Activated T-cell treated with anti-CD3 and anti-CD28 coated beads for 24 hours (primary cell): ENCODE results near the gene EPS15.
"Not testable (repeated sequence)": the region's sequence is repeated elsewhere in the genome, so short reads cannot be mapped to it uniquely, and the experiment has no call there.

ENCODE experiments used
- DNase-seq: peaks from one replicate; pipeline ENCODE4 v3.0.0-alpha.2; 2020; ENCODE audit warnings: low read depth

EPS15 gene

DNA sequence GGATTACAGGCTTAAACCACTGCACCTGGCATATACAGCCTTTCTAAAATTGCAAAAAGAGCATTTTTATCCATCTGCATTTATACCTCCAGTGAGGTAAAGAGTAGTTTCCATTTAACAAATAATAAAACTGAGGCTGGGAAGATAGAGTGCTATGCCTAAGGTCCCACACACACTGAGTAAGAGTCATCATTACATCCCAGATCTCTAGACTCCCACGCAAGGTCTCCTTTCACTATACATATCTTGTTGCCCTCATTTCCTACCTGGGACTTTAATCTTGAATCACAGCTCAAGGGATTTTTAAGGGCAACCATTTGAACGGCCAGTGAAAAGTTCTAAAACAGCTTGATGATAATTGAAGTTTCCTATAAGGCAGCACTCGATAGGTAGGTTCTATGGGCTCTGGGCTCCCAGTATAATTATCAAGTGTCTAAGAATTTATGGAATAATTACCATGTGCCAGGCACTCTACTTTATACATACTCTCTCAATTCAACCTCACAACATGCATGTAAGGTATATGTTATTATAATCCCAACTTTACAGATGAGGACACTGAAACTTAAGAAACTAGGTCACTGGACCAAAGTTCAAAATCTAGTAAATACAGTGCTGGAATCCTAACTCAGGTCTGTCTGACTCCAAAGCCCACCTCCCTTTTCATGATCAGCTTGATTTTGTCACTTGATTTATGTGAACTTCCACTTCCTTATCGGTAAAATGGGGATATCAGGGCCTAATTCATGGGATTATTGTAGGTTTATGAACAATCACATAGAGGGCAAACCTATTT lies 23.3 kb upstream of the EPS15 start:
- no peak for DNase-seq

GRCh38 chr1:51541313-51542050 lies 22.4 kb upstream of the EPS15 start:
- DNase-seq = no peak

- DNase-seq = no peak
Observed at GRCh38 chr1:51537568-51537967, 18.5 kb upstream of the EPS15 start.

- no peak for DNase-seq
Observed at GRCh38 chr1:51535006-51535592, 16.0 kb upstream of the EPS15 start.

DNA sequence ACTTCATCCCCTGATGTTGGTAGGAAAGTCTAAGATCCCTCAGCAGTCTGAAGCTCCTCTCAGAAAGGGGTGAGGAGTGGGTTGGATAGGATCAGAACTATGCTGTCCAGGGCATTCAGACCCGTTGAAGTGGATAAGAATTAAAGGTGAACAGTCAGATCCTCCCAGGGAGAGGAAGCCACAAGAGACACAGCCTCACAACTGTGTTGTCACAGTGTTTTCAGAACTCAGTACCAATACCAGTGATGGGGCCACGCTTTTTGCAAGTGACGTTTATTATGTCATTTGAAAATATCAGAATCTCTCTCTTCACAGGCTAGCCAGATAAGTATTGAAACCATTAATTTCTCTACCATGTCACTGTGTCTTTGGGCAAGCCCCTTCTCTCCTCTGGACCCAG lies 15.4 kb upstream of the EPS15 start:
- DNase-seq = no peak

DNA sequence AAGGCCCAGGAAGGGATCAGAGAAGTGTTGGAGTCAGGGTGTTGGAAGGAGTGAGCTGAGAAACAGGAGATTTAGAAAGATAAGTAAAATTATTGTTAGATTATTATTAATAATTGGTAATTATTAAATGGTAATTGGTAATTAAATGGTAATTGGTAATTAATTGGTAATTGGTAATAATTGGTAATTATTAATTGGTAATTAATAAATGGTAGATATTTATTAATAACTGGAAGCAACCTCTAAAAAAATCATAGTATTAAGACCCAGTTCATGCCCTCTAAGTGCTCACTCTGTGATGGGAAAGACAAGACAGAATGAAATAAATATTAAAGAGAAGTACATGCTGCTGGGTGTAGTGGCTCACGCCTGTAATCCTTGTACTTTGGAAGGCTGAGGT lies 13.8 kb upstream of the EPS15 start:
- no peak for DNase-seq

DNA sequence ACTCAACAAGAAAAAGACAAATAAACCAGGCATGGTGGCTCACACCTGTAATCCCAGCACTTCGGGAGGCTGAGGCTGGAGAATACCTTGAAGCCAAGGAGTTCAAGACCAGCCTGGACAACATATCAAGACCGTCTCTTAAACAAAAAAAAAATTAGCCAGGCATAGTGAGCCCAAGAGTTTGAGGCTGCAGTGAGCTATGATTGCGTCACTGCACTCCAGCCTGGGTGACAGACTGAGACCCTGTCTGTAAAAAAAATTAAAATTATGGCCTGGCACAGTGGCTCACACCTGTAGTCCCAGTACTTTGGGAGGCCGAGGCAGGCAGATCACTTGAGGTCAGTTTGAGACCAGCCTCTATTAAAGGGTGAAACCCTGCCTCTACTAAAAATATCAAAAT lies 11.4 kb upstream of the EPS15 start:
- not testable (repeated sequence) for DNase-seq

- no peak for DNase-seq
Observed at GRCh38 chr1:51527144-51527543, 8.1 kb upstream of the EPS15 start.

- no peak for DNase-seq
Observed at GRCh38 chr1:51526248-51526647, 7.2 kb upstream of the EPS15 start.

GRCh38 chr1:51525295-51525694 lies 6.2 kb upstream of the EPS15 start:
- no peak for DNase-seq

GRCh38 chr1:51524817-51525216 lies 5.8 kb upstream of the EPS15 start:
- DNase-seq = no peak

DNA sequence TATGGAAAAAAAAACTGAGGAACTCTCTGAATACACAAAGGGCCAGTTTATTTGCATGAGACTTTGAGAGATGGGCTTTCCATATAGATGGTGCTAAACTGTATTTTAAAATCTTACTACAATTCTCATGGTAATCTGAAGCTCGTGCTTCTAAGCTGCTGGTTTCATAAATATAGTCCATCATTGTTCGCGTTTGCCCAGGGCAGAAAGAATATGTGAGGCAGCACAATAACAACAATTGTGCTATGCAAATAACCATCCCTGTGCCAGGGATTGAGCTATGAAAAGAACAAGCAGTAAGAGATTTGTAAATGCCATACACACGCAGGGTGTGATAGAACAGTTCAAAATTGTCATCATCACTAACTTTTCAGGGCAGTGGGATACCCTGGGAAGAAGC lies 4.9 kb upstream of the EPS15 start:
- DNase-seq = no peak

DNA sequence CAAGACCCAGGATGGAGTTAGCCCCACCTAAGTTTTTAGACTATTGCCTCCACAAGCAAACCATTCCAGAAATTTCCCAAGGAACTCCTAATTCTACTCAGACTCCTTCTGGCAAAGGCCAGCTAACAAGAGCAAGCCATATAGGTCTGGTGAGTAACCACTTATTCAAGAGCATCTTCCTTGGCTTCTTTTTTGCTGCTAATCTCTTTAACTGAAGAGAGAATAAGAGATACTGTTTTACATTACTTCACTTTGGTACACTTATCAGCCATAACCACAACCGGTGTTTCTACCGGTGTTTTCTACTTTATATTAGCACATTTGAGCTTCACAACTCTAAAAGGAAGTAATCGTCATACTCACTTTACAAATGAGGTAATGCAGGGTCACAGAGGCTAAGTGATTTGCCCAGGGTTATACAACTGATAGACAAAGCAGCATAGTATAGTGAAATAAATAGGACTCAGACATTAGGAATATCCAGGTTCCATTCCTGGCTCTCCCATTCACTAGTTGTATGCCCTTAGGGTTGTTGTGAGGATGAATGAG lies 1.7 kb upstream of the EPS15 start:
- DNase-seq = no peak

GRCh38 chr1:51519865-51520699 lies 1.0 kb upstream of the EPS15 start:
- no peak for DNase-seq

DNA sequence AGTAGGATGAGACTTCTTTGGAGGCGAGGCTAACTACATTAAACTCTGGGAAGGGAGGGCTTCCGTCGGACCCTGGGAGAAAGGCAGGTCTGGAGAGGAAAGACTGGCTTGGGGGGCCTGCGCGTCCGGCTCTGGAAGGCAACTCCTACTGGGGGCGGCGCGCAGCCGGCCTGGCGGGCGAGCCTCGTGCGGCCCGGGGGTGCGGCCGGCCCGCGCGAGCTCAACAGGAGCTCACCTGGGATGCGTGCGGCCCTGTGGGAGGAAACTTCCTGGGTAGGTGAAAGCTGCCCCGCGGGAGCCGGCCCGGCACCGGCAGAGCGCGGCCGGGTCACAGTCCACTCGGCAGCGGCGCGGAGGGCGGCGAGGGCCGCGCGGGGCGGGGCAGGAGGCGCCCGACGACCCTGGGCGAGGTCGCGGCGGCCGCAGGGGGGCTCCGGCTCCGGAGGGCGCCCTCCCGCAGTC lies 449 bp downstream of the EPS15 start:
- peak; percentile 17 for DNase-seq

DNA sequence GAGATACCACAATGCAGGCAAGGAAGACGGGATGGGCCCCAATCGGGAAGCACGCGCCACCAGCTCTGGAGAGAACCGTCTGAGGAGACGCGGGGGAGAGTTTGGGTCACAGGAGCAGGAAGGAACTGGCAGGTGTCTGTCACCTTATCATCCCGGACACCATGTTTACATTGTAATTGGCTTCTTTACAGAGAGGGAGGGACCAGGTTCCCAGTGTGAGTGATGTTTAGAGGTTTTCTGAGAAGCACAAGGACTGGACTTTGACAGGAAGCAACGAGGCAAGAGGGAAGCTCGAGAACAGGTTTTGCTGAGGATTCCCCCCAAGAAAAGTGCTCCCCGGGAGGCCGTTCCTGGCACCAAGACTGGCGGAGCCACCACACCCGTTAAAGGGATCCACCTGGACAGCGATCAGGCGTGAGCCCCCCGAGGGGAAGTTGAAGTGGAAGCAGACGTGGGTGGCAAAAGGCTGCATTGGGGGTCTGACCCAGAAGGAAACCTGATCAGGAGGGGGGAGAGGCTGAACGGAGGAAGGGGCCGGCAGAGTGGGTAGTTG lies 957 bp downstream of the EPS15 start:
- DNase-seq = peak; percentile 17

DNA sequence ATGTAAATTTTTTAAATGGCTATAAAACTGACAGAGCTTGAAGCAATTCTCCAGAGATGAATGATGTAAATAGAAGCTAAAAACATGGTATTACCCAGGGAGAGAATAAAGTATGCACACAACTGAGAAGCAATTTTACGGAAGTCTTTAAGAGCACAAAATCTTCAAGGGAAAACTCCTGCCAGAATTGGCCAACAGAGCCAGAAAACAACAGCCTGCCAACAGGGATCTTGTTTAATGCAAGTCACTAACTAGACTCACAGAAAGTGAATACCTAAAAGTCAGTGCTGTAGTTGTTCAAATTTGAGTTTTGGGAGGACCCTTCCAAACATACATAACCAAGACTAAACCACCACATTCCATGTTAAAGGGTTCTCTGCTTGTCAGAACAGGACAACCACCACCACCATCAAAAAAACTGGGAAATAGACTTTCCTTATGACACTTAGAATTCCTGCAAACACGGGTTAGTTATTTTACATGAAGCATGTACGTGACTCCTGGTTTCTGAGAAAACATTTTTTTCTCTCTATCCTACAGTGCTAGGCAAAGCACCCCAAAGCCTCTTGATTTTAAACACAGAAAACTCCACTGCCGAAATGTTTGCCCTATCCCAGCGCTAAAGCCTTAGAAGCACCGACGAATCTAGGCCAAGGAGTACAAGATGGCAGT lies 1.6 kb downstream of the EPS15 start:
- no peak for DNase-seq

DNA sequence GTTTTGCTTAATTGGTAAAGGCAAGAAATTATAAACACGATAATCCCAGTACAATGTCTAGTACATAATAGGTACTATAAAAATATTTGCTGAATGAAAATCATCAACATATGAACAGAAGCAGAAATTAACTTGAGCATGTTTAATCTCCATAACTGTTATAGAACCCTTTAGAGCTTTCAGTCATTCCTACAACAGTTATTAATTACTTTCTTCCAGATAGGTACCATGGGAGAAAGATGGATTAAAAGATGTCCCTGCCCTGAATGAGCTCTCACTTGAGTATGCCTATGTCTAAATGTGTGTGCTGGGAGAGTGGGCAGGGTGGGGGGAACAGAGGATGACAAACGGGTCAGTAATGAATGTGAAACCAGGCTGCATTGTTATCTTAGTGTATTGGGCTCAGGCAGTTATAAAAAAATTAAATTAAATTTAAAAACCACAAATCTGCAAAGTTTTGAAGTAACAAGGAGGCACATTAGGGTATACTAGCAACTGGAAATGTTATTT lies 2.4 kb downstream of the EPS15 start:
- no peak for DNase-seq

GRCh38 chr1:51515982-51516648 lies 3.0 kb downstream of the EPS15 start:
- DNase-seq = no peak

- DNase-seq = no peak
Observed at GRCh38 chr1:51515312-51515960, 3.6 kb downstream of the EPS15 start.
